ENCODE results near the gene EPS15. TPM values are rescaled to one million over a fixed set of nuclear protein-coding genes. Genes with fewer than 3 reads are reported as not detected.

Gene EPS15
- total and polyA plus RNA-seq, 2 of the 8 experiments (the other 6 are each of a cell fraction or from before 2014, with no cell fraction given): 15.9 to 57.2 TPM

DNA sequence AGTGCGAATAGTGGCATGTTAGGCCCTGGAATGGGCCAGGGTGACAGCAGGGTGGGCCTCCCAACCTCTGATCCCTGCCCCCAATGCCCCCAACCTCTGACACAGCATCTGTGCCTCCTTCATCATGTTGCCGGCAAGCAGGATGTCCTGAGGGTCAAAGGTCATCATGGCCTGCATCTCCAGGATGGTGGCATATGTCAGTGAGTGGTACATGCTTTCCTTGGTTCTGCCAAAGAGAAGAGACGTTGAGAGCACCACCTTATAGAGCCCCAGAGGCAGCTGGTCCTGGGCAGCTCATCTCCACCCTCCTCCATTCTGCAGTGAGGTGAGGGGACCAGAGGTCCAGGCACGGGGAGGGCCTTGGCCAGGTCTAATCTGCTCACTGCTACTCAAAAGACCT, 206.3 kb downstream of the EPS15 start (continued):
- no peak for TF ChIP-seq SAP30 (IDR thresholded peaks at IDR 0.05; ENCODE audit: insufficient read depth, insufficient replicate concordance, low read length)
- no peak for TF ChIP-seq SP1 (IDR thresholded peaks at IDR 0.05; ENCODE audit: low read depth, low read length)
- TF ChIP-seq BACH1 (IDR thresholded peaks at IDR 0.05; ENCODE audit: low read length): no peak
- no peak for TF ChIP-seq GABPA (IDR thresholded peaks at IDR 0.05; ENCODE audit: borderline replicate concordance, insufficient read depth, low read length)
- no peak for TF ChIP-seq KDM4A (IDR thresholded peaks at IDR 0.05; ENCODE audit: low read depth, low read length, severe bottlenecking)
- TF ChIP-seq KDM5A (IDR thresholded peaks at IDR 0.05; ENCODE audit: low read length): no peak

All from H1 (cell line).